OCI-LY3 (cell line): ENCODE data around the gene SERPINA10.
"Not testable (repeated sequence)": the region's sequence is repeated elsewhere in the genome, so short reads cannot be mapped to it uniquely, and the experiment has no call there.

Source experiments
- H2AFZ ChIP-seq: fragments of 200-600, 300-600 bp; shearing (Covaris generic); 2 replicates; pipeline ENCODE4 v1.6.0; 2014; ENCODE audit warnings: antibody characterized with exemption, low read depth, low read length
- H3K27ac ChIP-seq: fragments of 200-600, 300-600 bp; sonication (generic); 2 replicates; pipeline ENCODE4 v1.5.1; 2014; ENCODE audit warnings: mild to moderate bottlenecking, low read length, moderate library complexity, mixed read lengths
- H3K27me3 ChIP-seq: fragments of 200-600, 300-600 bp; sonication (generic); 2 replicates; pipeline ENCODE4 v1.6.1; 2014; ENCODE audit warnings: low read depth, low read length, mixed read lengths
- H3K36me3 ChIP-seq: fragments of 200-600, 300-600 bp; sonication (generic); replicated peaks from 2 replicates; pipeline ENCODE3; 2014; ENCODE audit warnings: low read depth, low read length, mixed read lengths
- H3K4me1 ChIP-seq: fragments of 300-600, 200-600 bp; sonication (generic); 2 replicates; pipeline ENCODE4 v1.6.1; 2014; ENCODE audit warnings: low read length, mixed read lengths
- H3K4me2 ChIP-seq: fragments of 200-600, 300-600 bp; sonication (generic); 2 replicates; pipeline ENCODE4 v1.6.1; 2014; ENCODE audit warnings: low read length, mixed read lengths
- H3K4me3 ChIP-seq: fragments of 300-600, 200-600 bp; sonication (generic); 2 replicates; pipeline ENCODE4 v1.5.1; 2014; ENCODE audit warnings: antibody characterized with exemption, mild to moderate bottlenecking, low read length, moderate library complexity
- H3K79me2 ChIP-seq: fragments of 300-600, 200-600 bp; shearing (Covaris generic); 2 replicates; pipeline ENCODE4 v1.6.1; 2014; ENCODE audit warnings: mild to moderate bottlenecking, low read length, mixed read lengths
- H3K9ac ChIP-seq: fragments of 300-600, 200-600 bp; shearing (Covaris generic); 2 replicates; pipeline ENCODE4 v1.6.0; 2014; ENCODE audit warnings: mild to moderate bottlenecking, low read length, moderate library complexity
- H3K9me3 ChIP-seq: fragments of 200-600, 300-600 bp; shearing (Covaris generic); 2 replicates; pipeline ENCODE4 v1.6.1; 2014; ENCODE audit warnings: low read length, mixed read lengths; ENCODE audit not compliant: insufficient read depth
- H4K20me1 ChIP-seq: fragments of 200-600, 300-600 bp; sonication (generic); 2 replicates; pipeline ENCODE4 v1.6.1; 2016; ENCODE audit warnings: low read length, mixed read lengths; ENCODE audit not compliant: insufficient read depth
- EZH2phosphoT487 ChIP-seq: fragments of 200-600 bp; shearing (Covaris generic); IDR thresholded peaks from 2 replicates; pipeline ENCODE4 v1.6.1; 2018; ENCODE audit warnings: antibody characterized with exemption, mixed run types, low read depth
- TF ChIP-seq, protein P1 (sequence below): fragments of 200-600, 300-600 bp; sonication (generic); IDR thresholded peaks from 2 replicates; pipeline ENCODE4 v1.5.1; 2014; ENCODE audit warnings: antibody characterized with exemption, low read length, low read depth

The SERPINA10 gene

DNA sequence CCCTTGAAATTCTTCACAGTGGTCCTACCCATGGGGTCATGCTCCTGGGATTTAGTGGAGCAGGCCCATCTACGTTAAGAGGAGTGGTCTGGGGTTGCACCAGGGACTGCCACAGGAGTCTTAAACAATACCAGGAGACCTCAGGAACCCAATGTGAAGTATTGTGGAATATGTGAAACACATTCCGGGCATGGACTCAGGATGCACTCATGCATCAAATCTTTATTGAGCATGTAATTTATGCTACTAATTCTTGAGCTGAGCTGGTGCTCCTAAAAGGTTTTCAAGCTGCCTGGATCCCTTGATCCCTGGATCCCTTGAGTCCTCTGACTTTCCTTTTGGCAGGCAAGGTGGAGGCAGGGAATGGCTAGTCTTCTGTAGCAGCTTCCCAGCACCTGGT lies 8.8 kb downstream of the SERPINA10 start:
- no peak overlapping the region for H3K27ac ChIP-seq
- H3K4me3 ChIP-seq, result no peak overlapping the region
- H4K20me1 ChIP-seq, result no peaks in the 10 kb centered on the region
- H2AFZ ChIP-seq, result no peak overlapping the region
- H3K4me1 ChIP-seq, result peaks cover 4% of the 10 kb centered on the region; the same call in 1 of the 2 replicates
- no peaks in the 10 kb centered on the region for H3K36me3 ChIP-seq
- no peaks in the 10 kb centered on the region for H3K27me3 ChIP-seq
- no peak overlapping the region for H3K4me2 ChIP-seq
- no peak overlapping the region for H3K9ac ChIP-seq
- no peaks in the 10 kb centered on the region for H3K79me2 ChIP-seq
- no peaks in the 10 kb centered on the region for H3K9me3 ChIP-seq
- no peak for TF ChIP-seq EZH2phosphoT487
- TF ChIP-seq, protein P1, sequence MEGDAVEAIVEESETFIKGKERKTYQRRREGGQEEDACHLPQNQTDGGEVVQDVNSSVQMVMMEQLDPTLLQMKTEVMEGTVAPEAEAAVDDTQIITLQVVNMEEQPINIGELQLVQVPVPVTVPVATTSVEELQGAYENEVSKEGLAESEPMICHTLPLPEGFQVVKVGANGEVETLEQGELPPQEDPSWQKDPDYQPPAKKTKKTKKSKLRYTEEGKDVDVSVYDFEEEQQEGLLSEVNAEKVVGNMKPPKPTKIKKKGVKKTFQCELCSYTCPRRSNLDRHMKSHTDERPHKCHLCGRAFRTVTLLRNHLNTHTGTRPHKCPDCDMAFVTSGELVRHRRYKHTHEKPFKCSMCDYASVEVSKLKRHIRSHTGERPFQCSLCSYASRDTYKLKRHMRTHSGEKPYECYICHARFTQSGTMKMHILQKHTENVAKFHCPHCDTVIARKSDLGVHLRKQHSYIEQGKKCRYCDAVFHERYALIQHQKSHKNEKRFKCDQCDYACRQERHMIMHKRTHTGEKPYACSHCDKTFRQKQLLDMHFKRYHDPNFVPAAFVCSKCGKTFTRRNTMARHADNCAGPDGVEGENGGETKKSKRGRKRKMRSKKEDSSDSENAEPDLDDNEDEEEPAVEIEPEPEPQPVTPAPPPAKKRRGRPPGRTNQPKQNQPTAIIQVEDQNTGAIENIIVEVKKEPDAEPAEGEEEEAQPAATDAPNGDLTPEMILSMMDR, result no peak

DNA sequence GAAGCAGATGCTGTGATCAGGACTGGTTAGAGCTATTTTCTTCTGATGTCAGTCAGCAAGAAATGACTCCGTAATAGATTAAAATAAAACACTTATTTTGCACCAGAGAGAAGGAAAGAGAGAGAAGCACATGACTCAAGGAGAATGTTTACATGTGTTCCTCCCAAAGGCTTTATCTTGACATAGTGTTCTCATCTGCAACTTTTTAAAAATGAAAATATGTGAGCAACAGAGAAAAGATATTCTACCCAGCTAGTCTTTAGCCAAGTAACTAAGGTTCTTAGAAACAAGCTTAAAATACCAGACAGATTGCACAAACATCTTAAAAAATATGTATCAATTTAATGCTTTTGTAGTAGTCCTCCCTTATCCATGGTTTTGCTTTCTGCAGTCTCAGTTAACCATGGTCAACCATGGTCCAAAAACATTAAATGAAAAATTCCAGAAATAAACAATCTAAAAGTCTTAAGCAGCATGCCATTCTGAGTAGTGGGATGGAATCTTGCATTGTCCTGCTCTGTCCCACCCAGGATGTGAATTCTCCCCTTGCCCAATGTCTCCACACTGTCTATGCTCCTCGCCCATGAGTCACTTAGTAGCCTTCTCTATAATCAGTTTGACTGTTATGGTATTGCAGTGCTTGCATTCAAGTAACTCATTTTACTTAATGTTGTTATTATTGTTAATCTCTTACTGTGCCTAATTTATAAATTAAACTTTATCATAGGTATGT lies 9.9 kb downstream of the SERPINA10 start:
- Histone ChIP-seq H3K4me1 (peaks cover 4% of the 10 kb centered on the region; the same call in 1 of the 2 replicates), H2AFZ (no peak overlapping the region), H4K20me1 (no peaks in the 10 kb centered on the region), H3K79me2 (no peaks in the 10 kb centered on the region), H3K9me3 (no peaks in the 10 kb centered on the region), H3K4me2 (no peak overlapping the region), H3K27ac (no peak overlapping the region), H3K4me3 (no peak overlapping the region), H3K27me3 (no peaks in the 10 kb centered on the region), H3K36me3 (no peaks in the 10 kb centered on the region), H3K9ac (no peak overlapping the region)
- TF ChIP-seq, protein P1, result no peak
- TF ChIP-seq EZH2phosphoT487, result no peak

DNA sequence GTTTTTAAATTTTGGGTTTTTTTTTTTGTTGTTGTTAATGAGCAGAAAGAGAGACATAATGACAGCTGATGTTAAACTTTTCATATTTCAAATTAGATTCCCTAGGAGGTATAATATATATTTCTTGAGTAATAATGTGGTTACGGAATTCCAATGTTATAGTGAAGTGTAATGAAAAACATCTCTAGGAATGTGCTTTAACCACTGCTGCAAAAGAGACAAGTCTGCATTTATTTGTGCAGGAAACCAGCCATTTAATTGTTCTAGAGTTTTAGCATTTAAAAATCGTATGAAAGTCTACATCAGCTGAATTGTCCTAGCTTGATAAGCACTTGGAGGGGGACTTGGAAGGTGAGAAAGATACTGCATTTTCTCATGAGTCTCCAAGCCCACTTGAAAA lies 14.3 kb downstream of the SERPINA10 start:
- H2AFZ ChIP-seq, result no peak overlapping the region
- H3K9me3 ChIP-seq, result no peaks in the 10 kb centered on the region
- H3K4me3 ChIP-seq, result no peak overlapping the region
- H3K27me3 ChIP-seq, result no peaks in the 10 kb centered on the region
- H3K79me2 ChIP-seq, result no peaks in the 10 kb centered on the region
- TF ChIP-seq EZH2phosphoT487, result no peak
- TF ChIP-seq, protein P1, result no peak
- no peaks in the 10 kb centered on the region for H3K4me1 ChIP-seq
- H3K36me3 ChIP-seq, result no peaks in the 10 kb centered on the region
- no peak overlapping the region for H3K4me2 ChIP-seq
- H4K20me1 ChIP-seq, result no peaks in the 10 kb centered on the region
- H3K27ac ChIP-seq, result no peak overlapping the region
- H3K9ac ChIP-seq, result no peak overlapping the region

DNA sequence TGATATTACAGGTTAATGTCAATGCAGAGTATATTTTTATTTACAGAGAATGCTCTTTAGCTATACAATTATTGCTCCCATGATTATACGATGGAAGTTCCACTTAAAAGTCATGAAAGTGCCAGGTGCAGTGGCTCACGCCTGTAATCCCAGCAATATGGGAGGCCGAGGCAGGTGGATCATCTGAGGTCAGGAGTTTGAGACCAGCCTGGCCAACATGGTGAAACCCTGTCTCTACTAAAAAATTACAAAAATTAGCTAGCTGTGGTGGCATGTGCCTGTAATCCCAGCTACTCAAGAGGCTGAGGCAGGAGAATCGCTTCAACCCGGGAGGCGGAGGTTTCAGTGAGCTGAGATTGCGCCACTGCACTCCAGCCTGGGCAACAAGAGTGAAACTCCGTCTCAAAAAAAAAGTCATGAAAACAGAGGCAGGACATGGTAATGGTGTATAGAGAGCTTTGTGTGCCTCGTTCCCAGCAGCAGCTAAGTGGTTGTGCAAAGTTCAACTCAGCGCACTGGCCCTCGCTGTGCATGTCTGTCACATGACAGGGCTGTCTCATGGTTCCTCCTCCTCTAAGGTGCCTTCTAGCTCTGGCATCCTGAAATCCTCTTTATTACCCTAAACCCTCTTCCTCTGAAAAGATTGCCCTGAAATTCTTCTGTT lies 16.0 kb downstream of the SERPINA10 start:
- H3K4me1 ChIP-seq, H3K9ac ChIP-seq, H3K27me3 ChIP-seq, H3K4me2 ChIP-seq, H3K4me3 ChIP-seq, H4K20me1 ChIP-seq, H3K9me3 ChIP-seq, H2AFZ ChIP-seq, H3K27ac ChIP-seq, H3K36me3 ChIP-seq, H3K79me2 ChIP-seq: not testable (repeated sequence)
